GM18867 (cell line): ENCODE measurements around the gene SPSB2.

Source experiments
- ATAC-seq: cut with Tn5 transposase; IDR thresholded peaks from one replicate; pipeline ENCODE4 v1.9.1; 2021; ENCODE audit warnings: mild to moderate bottlenecking, moderate library complexity; ENCODE audit not compliant: unreplicated experiment

SPSB2 gene

DNA sequence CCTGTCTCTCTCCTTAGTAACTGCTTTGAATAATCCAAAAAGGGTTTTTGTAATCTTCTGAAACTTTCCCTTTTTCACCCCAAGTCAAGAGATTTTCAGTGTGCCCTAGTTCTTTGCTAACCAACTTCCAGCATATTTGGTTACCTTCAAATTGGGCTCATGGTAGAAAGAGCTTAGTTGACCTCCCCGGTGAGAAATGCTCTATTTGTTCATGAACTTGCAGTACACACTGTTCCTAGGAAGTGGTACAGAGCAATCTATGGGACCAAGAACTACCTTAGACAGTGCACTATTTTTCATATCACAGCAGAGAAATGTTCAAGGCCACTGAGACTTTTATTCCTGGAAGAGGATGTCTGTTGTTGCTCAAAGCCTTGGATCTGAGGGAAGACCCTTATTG lies 19.5 kb downstream of the SPSB2 start:
- no peak for ATAC-seq

- no peak for ATAC-seq
Measured at GRCh38 chr12:6852651-6853354, 20.3 kb downstream of the SPSB2 start.

GRCh38 chr12:6851921-6852650 lies 21.0 kb downstream of the SPSB2 start, which contains the start of gene USP5:
Gene USP5 (plus strand): TSS chr12:6852150. CDS start chr12:6852180, 30 bp downstream.
- ATAC-seq = peak; percentile 75

DNA sequence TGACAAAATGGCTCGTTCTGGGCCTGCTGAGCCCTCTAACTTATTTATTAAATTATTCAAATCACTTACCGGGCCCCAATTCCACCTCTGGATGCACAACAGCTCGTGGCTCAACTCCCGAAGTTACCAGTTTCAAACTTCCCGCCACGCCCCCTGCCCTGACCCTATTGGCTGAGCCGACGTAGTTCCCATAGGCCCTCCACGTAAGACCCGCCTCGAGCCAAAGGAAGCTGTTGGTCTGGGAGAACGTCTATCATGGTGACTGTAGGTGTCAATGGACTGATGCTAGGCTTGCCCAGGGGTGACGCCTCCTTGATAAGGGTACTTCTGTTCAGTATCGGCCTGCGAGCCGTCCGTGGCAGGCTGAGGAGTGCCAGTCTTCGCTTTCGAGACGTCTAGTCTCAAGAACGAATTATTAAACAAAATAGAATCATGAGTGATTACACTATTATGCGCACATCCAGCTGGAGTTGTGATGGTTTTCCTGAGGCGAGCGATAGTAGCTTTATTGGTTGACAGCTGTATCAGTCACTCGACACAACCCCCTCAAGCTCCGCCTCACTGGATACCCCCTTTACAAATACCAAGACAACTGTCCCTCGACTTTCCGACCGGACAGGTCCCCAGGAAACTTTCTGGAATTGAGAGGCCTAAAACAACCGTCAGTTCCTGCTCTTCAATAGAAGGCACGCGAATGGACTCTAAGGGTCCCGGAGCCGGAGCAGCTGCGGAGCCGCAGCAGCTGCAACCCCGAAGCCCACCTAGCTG lies 21.8 kb downstream of the SPSB2 start, which contains the start of gene CDCA3:
Gene CDCA3 (minus strand): TSS at position 134 of the 768 bp plus-strand sequence. CDS start 334 bp downstream, outside the sequence.
- ATAC-seq = peak; percentile 54

GRCh38 chr12:6850796-6851152 lies 22.3 kb downstream of the SPSB2 start:
- ATAC-seq = no peak

DNA sequence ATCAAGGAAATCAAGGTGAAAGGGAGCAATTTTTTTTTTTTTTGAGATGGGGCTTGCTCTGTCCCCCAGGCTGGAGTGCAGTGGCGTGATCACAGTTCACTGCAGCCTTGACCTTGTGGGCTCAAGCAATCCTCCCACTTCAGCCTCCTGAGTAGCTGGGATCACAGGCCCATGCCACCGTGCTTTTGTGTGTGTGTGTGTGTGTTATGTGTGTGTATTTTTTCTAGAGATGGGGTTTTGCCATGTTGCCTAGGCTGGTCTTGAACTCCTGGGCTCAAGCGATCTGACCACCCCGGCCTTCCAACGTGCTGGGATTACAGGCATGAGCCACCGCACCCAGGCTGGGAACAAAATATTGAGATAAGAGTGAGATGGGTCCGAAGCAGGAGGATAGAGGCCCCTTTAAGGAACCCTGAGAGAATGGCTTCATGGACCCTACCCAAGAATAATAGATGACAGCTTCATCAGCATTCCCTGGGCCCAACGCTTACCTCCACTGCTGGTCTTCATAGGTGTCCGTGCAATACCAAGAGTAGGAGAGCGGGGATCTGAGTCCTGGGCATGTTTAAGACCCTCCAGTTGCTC lies 23.0 kb downstream of the SPSB2 start:
- ATAC-seq = no peak

DNA sequence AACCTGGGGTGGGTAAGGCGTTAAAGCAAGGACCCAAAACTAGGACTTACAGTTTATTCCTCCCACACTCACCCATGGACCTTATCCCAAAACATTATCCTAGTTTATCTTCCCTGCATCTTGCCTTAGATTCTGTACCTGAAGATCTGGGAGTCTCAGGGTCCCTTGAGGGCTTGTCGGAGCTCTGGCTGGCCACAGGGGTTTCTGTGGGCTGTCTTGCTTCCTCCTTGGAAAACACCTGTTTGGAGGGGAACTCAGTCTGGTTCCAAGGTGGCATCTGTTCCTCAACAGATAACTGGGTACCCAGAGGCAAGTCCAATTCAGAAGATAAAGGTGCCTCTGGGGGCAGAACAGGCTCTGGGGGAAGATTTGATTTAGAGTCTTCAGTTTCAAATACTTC lies 23.7 kb downstream of the SPSB2 start:
- ATAC-seq = no peak

- no peak for ATAC-seq
Measured at GRCh38 chr12:6847676-6848075, 25.4 kb downstream of the SPSB2 start.

DNA sequence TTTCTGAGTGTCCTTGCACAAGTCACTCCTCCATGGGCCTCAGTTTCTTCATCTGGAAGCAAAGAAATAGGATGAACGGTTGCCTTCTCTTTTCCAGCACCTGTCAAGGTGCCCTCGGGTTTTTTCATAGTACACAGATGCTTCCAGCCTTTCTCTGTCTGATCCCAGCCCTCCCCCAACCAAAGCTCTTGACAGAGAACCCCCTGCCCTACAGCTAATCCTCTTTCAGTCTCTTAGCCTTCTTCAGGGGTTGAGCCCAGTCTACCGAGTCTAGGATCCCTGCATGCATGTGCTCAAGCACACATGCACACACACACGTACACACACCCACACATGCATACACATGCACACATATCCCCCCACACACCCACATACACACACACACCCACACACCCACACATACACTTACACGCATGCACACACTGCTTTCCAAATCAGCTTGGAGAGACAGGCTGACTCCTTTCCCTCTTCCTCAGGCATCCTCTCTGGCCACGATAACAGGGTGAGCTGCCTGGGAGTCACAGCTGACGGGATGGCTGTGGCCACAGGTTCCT lies 26.7 kb downstream of the SPSB2 start:
- no peak for ATAC-seq

DNA sequence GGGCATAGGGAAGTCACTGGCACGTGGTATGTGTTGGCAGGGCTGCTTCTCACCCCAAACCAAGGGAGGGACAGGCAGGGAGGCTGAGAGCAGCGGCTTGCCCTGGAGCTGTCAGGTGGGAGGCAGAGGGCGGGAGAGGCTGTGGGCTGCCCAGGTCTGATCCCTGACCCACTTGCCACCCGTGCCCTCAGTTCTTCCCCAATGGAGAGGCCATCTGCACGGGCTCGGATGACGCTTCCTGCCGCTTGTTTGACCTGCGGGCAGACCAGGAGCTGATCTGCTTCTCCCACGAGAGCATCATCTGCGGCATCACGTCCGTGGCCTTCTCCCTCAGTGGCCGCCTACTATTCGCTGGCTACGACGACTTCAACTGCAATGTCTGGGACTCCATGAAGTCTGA lies 27.7 kb downstream of the SPSB2 start:
- ATAC-seq = no peak

DNA sequence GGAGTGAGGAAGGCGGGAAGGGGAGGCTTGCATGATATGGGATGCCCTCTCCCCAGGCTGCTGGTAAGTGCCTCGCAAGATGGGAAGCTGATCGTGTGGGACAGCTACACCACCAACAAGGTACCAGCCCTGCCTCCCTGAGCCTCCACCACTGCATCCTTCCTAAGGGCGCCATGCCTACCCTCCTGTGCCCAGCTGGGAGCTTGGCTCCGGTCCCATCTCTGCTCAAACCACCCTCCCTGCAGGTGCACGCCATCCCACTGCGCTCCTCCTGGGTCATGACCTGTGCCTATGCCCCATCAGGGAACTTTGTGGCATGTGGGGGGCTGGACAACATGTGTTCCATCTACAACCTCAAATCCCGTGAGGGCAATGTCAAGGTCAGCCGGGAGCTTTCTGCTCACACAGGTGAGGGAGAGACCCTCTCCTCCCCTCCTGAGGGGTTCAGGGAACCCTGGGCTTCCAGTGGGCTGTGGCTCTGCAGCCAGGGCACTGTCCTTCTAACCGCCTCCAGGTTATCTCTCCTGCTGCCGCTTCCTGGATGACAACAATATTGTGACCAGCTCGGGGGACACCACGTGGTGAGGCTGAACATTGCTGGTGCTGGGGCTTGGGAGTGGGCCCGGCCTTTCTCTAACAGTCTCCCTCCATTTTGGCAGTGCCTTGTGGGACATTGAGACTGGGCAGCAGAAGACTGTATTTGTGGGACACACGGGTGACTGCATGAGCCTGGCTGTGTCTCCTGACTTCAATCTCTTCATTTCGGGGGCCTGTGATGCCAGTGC lies 29.8 kb downstream of the SPSB2 start:
- ATAC-seq = no peak

DNA sequence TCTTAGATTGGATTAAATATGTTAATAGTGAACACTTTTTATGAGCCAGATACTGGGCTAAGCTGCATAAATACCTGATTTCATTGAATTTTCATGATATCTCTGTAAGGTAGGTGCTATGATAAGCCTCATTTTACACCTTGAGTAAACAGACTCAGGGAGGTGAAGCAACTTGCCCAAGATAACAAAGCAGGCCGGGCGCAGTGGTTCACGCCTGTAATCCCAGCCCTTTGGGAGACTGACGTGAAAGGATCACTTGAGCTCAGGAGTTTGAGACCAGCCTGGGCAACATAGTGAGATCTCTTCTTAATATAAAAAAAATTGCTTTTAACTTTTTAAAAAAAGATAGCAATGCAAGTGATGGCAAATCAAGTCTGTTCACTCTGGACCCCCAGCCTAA lies 31.0 kb downstream of the SPSB2 start:
- ATAC-seq = no peak

DNA sequence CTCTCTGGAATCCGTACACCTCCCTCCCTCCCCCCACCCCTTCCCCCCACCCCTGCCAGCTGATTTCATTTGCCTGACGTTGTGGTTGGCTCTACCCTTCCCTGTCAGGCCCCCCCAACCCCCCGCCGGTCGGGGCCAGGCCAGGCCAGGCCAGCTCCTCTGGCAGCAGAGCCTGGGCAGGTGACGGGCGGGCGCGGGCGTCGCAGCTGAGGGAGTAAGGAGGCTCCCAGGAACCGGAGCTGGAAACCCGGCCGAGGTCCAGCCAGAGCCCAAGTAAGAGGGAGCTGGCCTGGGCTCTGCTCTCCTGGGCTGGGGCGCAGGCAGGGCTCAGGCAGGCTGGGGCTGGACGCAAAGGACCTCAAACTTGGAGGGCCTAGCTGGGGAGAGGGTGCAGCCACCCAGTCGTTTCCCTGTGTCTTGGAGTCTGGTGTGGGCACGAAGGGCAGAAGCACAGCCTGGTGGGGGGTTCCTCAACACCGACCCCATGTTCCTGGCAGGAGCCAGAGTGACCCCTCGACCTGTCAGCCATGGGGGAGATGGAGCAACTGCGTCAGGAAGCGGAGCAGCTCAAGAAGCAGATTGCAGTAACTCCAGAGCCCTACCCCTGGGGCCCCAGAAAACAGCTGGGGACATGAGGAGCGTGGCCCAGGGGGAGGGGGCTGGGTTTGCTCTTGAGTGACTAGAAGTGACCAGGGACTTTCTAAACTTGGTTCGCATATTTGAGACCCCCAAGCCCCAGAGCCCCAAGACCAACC lies 32.2 kb downstream of the SPSB2 start, which contains the start of gene GNB3:
Gene GNB3 (plus strand): TSS at position 165 of the 755 bp plus-strand sequence. CDS start 363 bp downstream, at position 528.
- ATAC-seq = no peak

- no peak for ATAC-seq
Measured at GRCh38 chr12:6840330-6840729, 32.8 kb downstream of the SPSB2 start.

DNA sequence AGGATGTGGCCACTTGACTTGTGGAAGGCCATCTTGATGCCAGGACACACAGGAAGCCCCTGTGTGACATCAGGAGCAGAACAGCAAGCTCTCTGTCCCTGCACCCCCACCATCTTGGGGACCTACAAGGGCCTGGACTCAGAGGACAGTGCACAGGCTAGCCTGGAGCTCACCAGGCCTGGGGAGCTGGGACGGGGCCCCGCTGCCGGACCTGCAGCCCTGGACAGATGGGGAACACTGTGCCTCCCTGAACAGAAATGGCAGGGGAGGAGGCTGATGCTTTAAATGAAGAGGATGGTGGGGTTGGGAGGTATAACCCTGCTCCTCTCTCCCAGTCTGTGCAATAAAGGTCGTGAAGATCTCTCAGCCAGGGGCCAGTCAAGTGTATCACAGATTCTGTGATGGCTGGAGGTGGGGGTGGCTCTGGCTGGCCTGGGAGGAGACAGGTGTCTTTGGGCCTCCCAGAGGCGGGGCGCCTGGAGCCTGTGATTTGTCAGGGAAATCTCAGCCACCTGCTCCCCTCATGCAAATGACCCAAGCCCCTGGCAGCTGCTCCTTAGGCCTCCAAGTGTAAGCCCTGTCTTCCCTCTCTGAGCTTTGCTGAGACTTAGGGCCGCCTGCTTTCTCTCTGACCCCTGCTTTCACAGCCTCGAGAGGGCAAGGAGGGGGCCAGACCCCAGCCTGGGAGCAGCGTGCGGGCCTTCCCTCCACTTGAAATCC lies 33.5 kb downstream of the SPSB2 start:
- peak; percentile 79 for ATAC-seq

- ATAC-seq = no peak
Measured at GRCh38 chr12:6838854-6839253, 34.2 kb downstream of the SPSB2 start.

GRCh38 chr12:6837370-6838060 lies 35.6 kb downstream of the SPSB2 start:
- no peak for ATAC-seq

DNA sequence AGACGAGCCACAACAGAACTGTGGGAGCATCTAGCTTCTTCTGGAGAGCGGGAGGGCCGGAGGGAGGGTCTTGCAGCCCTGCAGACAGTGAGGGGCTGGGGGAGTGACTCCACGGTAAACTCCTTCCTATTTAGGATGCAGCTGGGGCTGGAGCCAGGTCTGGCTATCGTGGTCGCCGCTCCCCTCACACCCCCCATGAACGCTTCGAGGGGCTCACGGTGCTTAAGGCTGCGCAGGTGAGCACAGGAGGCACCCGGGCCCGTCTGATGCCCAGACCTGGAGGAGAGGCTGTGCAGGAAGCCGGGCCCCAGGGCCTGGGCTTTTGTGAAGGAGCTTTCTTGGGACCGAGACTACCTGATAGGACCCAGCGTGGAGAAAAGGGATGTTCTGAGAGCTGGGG lies 36.3 kb downstream of the SPSB2 start:
- ATAC-seq = no peak
